Measurements from ENCODE around the gene EIF2S2. TPM values are rescaled to one million over a fixed set of nuclear protein-coding genes. Genes with fewer than 3 reads are reported as not detected.

Gene EIF2S2
- total RNA-seq, 2 donors from 2014 or later = 106 to 144 TPM

DNA sequence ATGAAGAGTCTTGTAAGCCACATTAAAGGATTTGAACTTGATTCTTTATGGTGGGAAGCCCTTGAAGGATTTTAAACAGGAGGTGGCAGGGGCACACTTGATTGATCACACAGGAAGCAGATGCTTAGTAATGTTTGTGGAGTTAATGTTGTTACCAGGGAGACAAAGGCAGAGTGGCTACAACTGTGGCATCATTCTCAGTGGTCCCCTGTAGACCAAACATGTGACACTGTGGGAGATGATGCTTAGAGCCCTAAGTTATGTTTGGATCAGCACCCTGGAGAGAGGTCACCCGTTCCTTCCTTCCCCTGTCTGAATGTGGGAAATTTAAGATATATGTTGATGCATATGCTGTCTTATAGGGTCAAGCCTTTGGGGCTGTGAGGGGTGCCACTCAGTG is 53.2 kb downstream of the EIF2S2 start:
- no peak overlapping the region for H3K4me3 ChIP-seq (ENCODE audit: low read length)
- Mint-ChIP-seq H3K36me3 (ENCODE audit: low read depth) (no peaks in the 10 kb centered on the region), H3K9me3 (no peaks in the 10 kb centered on the region), H3K27me3 (ENCODE audit: insufficient read depth) (no peaks in the 10 kb centered on the region), H3K27ac (no peak overlapping the region), H3K4me1 (peaks cover 19% of the 10 kb centered on the region), H3K4me3 (no peak overlapping the region)
- TF ChIP-seq, protein P1, sequence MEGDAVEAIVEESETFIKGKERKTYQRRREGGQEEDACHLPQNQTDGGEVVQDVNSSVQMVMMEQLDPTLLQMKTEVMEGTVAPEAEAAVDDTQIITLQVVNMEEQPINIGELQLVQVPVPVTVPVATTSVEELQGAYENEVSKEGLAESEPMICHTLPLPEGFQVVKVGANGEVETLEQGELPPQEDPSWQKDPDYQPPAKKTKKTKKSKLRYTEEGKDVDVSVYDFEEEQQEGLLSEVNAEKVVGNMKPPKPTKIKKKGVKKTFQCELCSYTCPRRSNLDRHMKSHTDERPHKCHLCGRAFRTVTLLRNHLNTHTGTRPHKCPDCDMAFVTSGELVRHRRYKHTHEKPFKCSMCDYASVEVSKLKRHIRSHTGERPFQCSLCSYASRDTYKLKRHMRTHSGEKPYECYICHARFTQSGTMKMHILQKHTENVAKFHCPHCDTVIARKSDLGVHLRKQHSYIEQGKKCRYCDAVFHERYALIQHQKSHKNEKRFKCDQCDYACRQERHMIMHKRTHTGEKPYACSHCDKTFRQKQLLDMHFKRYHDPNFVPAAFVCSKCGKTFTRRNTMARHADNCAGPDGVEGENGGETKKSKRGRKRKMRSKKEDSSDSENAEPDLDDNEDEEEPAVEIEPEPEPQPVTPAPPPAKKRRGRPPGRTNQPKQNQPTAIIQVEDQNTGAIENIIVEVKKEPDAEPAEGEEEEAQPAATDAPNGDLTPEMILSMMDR (conservative IDR thresholded peaks at IDR 0.05) = no peak
- H3K27ac ChIP-seq (ENCODE audit: low read depth, low read length) = no peak overlapping the region
- peaks cover 16% of the 10 kb centered on the region for H3K4me1 ChIP-seq (ENCODE audit: control insufficient read depth, insufficient read depth, low read length)
- H3K9ac ChIP-seq (ENCODE audit: extremely low read depth, low read length, poor library complexity, severe bottlenecking) = no peak overlapping the region
- no peaks in the 10 kb centered on the region for H3K9me3 ChIP-seq (ENCODE audit: control insufficient read depth, low read length)
- 70 to 80% methylated on average over 1 of the region's 1 CpG for whole genome bisulfite sequencing, 2 experiments (ENCODE audit: insufficient coverage in 1 of 2, insufficient read length in 1 of 2)
- DNase-seq = no peak
- no peaks in the 10 kb centered on the region for H3K27me3 ChIP-seq (ENCODE audit: control insufficient read depth, insufficient read depth, low read length, poor library complexity, severe bottlenecking)
- peaks cover 28% of the 10 kb centered on the region for H3K36me3 ChIP-seq (ENCODE audit: control insufficient read depth, insufficient read depth, low read length)

DNA sequence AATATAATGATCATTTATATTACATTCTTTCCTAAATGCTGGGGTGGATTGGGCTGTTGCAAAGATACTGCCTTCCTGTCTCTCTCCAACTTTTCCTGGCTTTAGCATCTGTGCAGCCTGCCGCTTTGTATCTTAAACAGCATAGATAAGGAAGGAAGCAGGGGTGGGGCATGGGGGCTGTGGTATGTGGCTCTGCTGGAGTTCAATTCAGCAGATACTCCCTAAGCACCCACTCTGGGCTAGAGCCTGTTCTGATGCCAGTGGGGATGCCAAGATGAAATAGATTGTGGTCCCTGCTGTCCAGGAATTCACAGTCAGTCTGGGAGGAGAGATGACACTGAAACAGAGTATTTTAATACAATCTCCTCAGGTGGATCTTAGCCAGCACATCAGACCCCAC is 56.8 kb downstream of the EIF2S2 start:
- no peaks in the 10 kb centered on the region for H3K27me3 ChIP-seq (ENCODE audit: control insufficient read depth, insufficient read depth, low read length, poor library complexity, severe bottlenecking)
- TF ChIP-seq, protein P1 (conservative IDR thresholded peaks at IDR 0.05) = no peak
- no peaks in the 10 kb centered on the region for H3K9me3 ChIP-seq (ENCODE audit: control insufficient read depth, low read length)
- Mint-ChIP-seq H3K27ac (no peak overlapping the region), H3K36me3 (ENCODE audit: low read depth) (peaks cover 5% of the 10 kb centered on the region), H3K4me1 (peaks cover 22% of the 10 kb centered on the region), H3K4me3 (no peak overlapping the region), H3K9me3 (no peaks in the 10 kb centered on the region), H3K27me3 (ENCODE audit: insufficient read depth) (no peaks in the 10 kb centered on the region)
- H3K4me3 ChIP-seq (ENCODE audit: low read length) = no peak overlapping the region
- H3K9ac ChIP-seq (ENCODE audit: extremely low read depth, low read length, poor library complexity, severe bottlenecking) = no peak overlapping the region
- H3K27ac ChIP-seq (ENCODE audit: low read depth, low read length) = no peak overlapping the region
- no peak for DNase-seq
- WGBS, 2 experiments (ENCODE audit: insufficient coverage in 1 of 2, insufficient read length in 1 of 2) = 60% methylated on average over 1 of the region's 1 CpG; no CpG with 5 or more reads in 1 of the 2 experiments
- H3K36me3 ChIP-seq (ENCODE audit: control insufficient read depth, insufficient read depth, low read length) = peaks cover 21% of the 10 kb centered on the region
- H3K4me1 ChIP-seq (ENCODE audit: control insufficient read depth, insufficient read depth, low read length) = peaks cover 10% of the 10 kb centered on the region

DNA sequence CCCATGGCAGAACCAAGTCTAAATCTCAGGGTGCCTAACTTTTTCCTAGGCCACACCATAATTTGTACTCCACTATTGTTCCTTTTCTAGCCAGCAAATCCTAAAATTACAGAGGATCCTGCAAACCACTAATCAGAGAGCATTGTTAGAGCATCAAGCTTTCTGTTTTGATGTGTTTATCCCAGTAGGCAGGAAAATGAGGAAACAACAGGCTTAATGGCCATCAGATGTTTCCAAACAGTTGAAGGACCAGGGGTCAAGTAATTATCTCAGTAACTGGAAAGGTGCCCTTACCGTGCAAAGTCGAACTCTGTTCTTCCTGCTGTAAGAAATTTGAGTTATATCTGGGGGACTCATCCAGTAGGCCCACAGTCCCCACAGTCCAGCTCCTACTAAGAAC is 59.6 kb downstream of the EIF2S2 start:
- Histone ChIP-seq H3K36me3 (ENCODE audit: control insufficient read depth, insufficient read depth, low read length) (peaks cover 8% of the 10 kb centered on the region), H3K9me3 (ENCODE audit: control insufficient read depth, low read length) (no peaks in the 10 kb centered on the region), H3K27me3 (ENCODE audit: control insufficient read depth, insufficient read depth, low read length, poor library complexity, severe bottlenecking) (no peaks in the 10 kb centered on the region), H3K4me3 (ENCODE audit: low read length) (no peak overlapping the region), H3K9ac (ENCODE audit: extremely low read depth, low read length, poor library complexity, severe bottlenecking) (no peak overlapping the region), H3K27ac (ENCODE audit: low read depth, low read length) (no peak overlapping the region), H3K4me1 (ENCODE audit: control insufficient read depth, insufficient read depth, low read length) (peaks cover 16% of the 10 kb centered on the region)
- 97% methylated on average over 2 of the region's 2 CpGs; no CpG with 5 or more reads in 1 of the 2 experiments for WGBS, 2 experiments (ENCODE audit: insufficient coverage in 1 of 2, insufficient read length in 1 of 2)
- no peak for DNase-seq
- H3K27ac Mint-ChIP-seq = no peak overlapping the region
- peaks cover 48% of the 10 kb centered on the region for H3K4me1 Mint-ChIP-seq
- no peak overlapping the region for H3K4me3 Mint-ChIP-seq
- H3K36me3 Mint-ChIP-seq (ENCODE audit: low read depth) = peaks cover 5% of the 10 kb centered on the region
- H3K9me3 Mint-ChIP-seq = no peaks in the 10 kb centered on the region
- no peaks in the 10 kb centered on the region for H3K27me3 Mint-ChIP-seq (ENCODE audit: insufficient read depth)
- TF ChIP-seq, protein P1 (conservative IDR thresholded peaks at IDR 0.05) = no peak

Measured in endodermal cell (in vitro differentiated cells).